ENCODE data around the gene KTI12.
A peak's percentile ranks its signal among the peaks of the same experiment; 100 is the strongest.

KTI12 gene

DNA sequence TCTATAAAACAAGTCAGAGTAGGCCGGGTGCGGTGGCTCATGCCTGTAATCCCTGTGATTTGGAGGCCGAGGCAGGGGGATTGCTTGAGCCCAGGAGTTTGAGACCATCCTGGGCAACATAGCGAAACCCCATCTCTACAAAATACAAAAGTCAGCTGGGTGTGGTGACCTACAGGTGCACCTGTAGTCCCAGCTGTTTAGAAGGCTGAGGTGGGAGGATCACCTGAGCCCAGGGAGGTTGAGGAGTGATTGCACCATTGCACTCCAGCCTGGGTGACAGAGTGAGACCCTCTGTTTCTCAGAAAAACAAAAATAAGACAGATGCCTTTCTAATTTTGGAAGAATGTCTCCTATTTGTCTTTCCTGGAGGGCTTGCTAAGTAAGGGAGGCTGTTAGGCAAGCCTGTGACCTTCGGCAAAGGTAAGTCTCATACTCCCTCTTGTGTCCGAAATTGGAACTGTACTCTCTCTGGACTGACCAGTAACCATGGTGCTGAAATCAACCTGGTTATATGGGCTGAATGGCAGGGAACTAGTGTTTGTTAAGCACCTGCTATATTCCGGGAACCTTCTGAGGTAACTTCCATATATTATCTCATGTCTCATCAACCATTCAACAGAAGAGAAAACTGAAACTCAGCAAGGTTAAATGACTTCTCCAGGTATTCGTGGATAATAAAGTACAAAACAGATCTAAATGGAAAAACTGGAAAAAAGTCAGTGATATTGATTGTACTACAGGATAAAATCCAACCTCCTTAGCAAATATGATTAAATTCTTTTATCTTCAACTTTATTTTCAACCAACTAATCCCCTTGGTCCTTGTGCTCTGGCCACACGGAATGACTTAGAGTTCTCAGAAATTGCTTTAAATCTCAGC is 31.3 kb downstream of the KTI12 start (continued):
- TF ChIP-seq REST (tag by site-specific recombination; IDR thresholded peaks at IDR 0.05), result peak; percentile 99
- no peak for TF ChIP-seq ZFP37 (tag by site-specific recombination; IDR thresholded peaks at IDR 0.05)
- TF ChIP-seq ZNF211 (tag by site-specific recombination; IDR thresholded peaks at IDR 0.05; ENCODE audit: low read depth), result no peak
- TF ChIP-seq ZNF660 (tag by site-specific recombination; IDR thresholded peaks at IDR 0.05), result peak; percentile 78; the same call in 1 of the 2 replicates
- TF ChIP-seq ZNF585B (tag by site-specific recombination; IDR thresholded peaks at IDR 0.05), result no peak
- no peak for TF ChIP-seq ZNF701 (tag by site-specific recombination; IDR thresholded peaks at IDR 0.05)

- H3K4me1 ChIP-seq (ENCODE audit: control insufficient read depth, insufficient read depth, low read length), result no peaks in the 10 kb centered on the region
- no peaks in the 10 kb centered on the region for H3K36me3 ChIP-seq (ENCODE audit: control insufficient read depth in 2 of 2, insufficient read depth in 1 of 2, low read length in 2 of 2)
- POLR2A ChIA-PET, result no interaction called here
- no peak overlapping the region for H3K4me3 ChIP-seq (ENCODE audit: low read depth, low read length)
- CTCF ChIA-PET, result interaction anchor here (0.7 to 6.5 kb wide), 5 partner anchors 22 to 703 kb away, joined by 3 to 70 read pairs (median 3); no protein-coding TSS in a partner anchor
- no peaks in the 10 kb centered on the region for H3K9me3 ChIP-seq (ENCODE audit: control insufficient read depth, insufficient read depth, low read depth, low read length)
- no peak overlapping the region for H3K27ac ChIP-seq (ENCODE audit: extremely low read depth, low read depth, low read length)
- TF ChIP-seq FEZF1 (tag by site-specific recombination; IDR thresholded peaks at IDR 0.05) (no peak), ZNF211 (tag by site-specific recombination; IDR thresholded peaks at IDR 0.05; ENCODE audit: low read depth) (no peak)
Measured at GRCh38 chr1:51998701-51999100, 34.9 kb downstream of the KTI12 start.

- POLR2A ChIA-PET, result no interaction called here
- CTCF ChIA-PET, result interaction anchor here (0.8 to 6.5 kb wide), 4 partner anchors 22 to 99 kb away, joined by 3 to 70 read pairs (median 4); no protein-coding TSS in a partner anchor
Measured at GRCh38 chr1:51997974-51998382, 35.6 kb downstream of the KTI12 start.

More at GRCh38 chr1:51997974-51998382, 35.6 kb downstream of the KTI12 start:
- Histone ChIP-seq H3K27ac (ENCODE audit: extremely low read depth, low read depth, low read length) (no peak overlapping the region), H3K36me3 (ENCODE audit: control insufficient read depth in 2 of 2, insufficient read depth in 1 of 2, low read length in 2 of 2) (no peaks in the 10 kb centered on the region), H3K4me1 (ENCODE audit: control insufficient read depth, insufficient read depth, low read length) (no peaks in the 10 kb centered on the region), H3K4me3 (ENCODE audit: low read depth, low read length) (no peak overlapping the region), H3K9me3 (ENCODE audit: control insufficient read depth, insufficient read depth, low read depth, low read length) (no peaks in the 10 kb centered on the region)
- TF ChIP-seq, protein P1, sequence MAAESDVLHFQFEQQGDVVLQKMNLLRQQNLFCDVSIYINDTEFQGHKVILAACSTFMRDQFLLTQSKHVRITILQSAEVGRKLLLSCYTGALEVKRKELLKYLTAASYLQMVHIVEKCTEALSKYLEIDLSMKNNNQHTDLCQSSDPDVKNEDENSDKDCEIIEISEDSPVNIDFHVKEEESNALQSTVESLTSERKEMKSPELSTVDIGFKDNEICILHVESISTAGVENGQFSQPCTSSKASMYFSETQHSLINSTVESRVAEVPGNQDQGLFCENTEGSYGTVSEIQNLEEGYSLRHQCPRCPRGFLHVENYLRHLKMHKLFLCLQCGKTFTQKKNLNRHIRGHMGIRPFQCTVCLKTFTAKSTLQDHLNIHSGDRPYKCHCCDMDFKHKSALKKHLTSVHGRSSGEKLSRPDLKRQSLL (tag by site-specific recombination; IDR thresholded peaks at IDR 0.05), result no peak
- no peak for TF ChIP-seq OVOL3 (tag by site-specific recombination; IDR thresholded peaks at IDR 0.05)
- no peak for TF ChIP-seq ZNF24 (tag by site-specific recombination; IDR thresholded peaks at IDR 0.05)
- TF ChIP-seq HIC1 (tag by site-specific recombination; IDR thresholded peaks at IDR 0.05), result no peak
- TF ChIP-seq KLF9 (tag by site-specific recombination; IDR thresholded peaks at IDR 0.05; ENCODE audit: low read depth), result no peak
- no peak for TF ChIP-seq ZFHX2 (tag by site-specific recombination; conservative IDR thresholded peaks at IDR 0.05)
- no peak for TF ChIP-seq PRDM1 (tag by site-specific recombination; IDR thresholded peaks at IDR 0.05)
- no peak for TF ChIP-seq ZBTB7A (tag by site-specific recombination; IDR thresholded peaks at IDR 0.05; ENCODE audit: low read depth)
- no peak for TF ChIP-seq ZFP3 (tag by site-specific recombination; IDR thresholded peaks at IDR 0.05; ENCODE audit: low read depth)
- TF ChIP-seq ZNF555 (tag by site-specific recombination; conservative IDR thresholded peaks at IDR 0.05), result no peak
- TF ChIP-seq ZNF2 (tag by site-specific recombination; IDR thresholded peaks at IDR 0.05), result no peak
- no peak for TF ChIP-seq ZNF658 (tag by site-specific recombination; IDR thresholded peaks at IDR 0.05)
- TF ChIP-seq RBAK (tag by site-specific recombination; IDR thresholded peaks at IDR 0.05), result no peak
